ENCODE results near the gene WDR36.

The WDR36 gene

GRCh38 chr5:111119221-111119620 is 27.1 kb downstream of the WDR36 start:
- Mint-ChIP-seq H3K27me3 (no peaks in the 10 kb centered on the region), H3K9me3 (no peaks in the 10 kb centered on the region), H3K36me3 (peaks cover 46% of the 10 kb centered on the region), H3K27ac (no peak overlapping the region), H3K4me1 (no peaks in the 10 kb centered on the region), H3K4me3 (no peak overlapping the region)
- CTCF ChIA-PET: no interaction called here
- no peak for DNase-seq

GRCh38 chr5:111119856-111120255 is 27.7 kb downstream of the WDR36 start:
- H3K9me3 Mint-ChIP-seq: no peaks in the 10 kb centered on the region
- H3K36me3 Mint-ChIP-seq: peaks cover 47% of the 10 kb centered on the region

DNA sequence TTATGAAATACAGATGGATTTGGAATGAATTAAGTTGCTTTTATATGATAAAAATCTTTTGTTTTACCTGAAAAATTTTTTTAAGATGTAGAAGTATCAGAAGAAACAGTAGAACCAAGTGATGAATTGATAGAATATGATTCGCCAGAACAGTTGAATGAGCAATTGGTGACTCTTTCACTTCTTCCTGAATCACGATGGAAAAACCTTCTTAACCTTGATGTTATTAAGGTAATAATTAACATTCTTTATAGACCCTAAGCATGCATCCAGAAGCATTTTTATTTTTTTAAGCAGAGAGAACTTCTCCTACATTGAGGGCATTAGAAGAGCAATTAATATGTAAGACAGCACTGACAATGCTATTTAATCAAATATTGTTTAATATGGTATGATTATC is 28.8 kb downstream of the WDR36 start:
- no peak overlapping the region for H3K27ac Mint-ChIP-seq
- H3K27me3 Mint-ChIP-seq: no peaks in the 10 kb centered on the region
- no peak overlapping the region for H3K4me3 Mint-ChIP-seq
- no peaks in the 10 kb centered on the region for H3K9me3 Mint-ChIP-seq
- DNase-seq: no peak
- peaks cover 47% of the 10 kb centered on the region for H3K36me3 Mint-ChIP-seq
- CTCF ChIA-PET: no interaction called here
- no peaks in the 10 kb centered on the region for H3K4me1 Mint-ChIP-seq

More at GRCh38 chr5:111119856-111120255, 27.7 kb downstream of the WDR36 start:
- Mint-ChIP-seq H3K27me3 (no peaks in the 10 kb centered on the region), H3K4me1 (no peaks in the 10 kb centered on the region), H3K4me3 (no peak overlapping the region), H3K27ac (no peak overlapping the region)
- CTCF ChIA-PET: no interaction called here
- no peak for DNase-seq

GRCh38 chr5:111121926-111122325 is 29.8 kb downstream of the WDR36 start:
- Mint-ChIP-seq H3K36me3 (peaks cover 53% of the 10 kb centered on the region), H3K27ac (no peak overlapping the region), H3K27me3 (no peaks in the 10 kb centered on the region), H3K9me3 (no peaks in the 10 kb centered on the region), H3K4me1 (no peaks in the 10 kb centered on the region), H3K4me3 (no peak overlapping the region)
- CTCF ChIA-PET: no interaction called here
- no peak for DNase-seq

DNA sequence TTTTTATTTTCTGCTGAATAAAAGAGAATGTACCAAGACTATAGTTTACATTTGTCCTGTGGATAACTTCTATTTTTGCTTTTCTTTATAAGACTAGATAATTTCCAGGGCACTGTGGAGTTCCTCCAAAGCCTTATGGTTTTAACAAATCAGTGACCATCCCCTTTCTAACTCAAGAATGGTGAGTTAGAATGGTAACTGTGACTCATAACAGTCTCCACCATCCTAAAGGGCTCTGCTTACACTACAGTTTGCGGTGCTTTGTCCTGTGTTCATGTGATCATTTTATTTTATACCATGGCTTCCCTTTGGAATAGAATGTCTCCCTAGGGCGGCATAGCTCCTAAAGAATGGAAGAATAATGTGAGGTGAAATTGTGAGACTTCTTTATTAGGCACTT is 30.2 kb downstream of the WDR36 start:
- H3K36me3 Mint-ChIP-seq: peaks cover 52% of the 10 kb centered on the region
- H3K4me3 Mint-ChIP-seq: no peak overlapping the region
- no peaks in the 10 kb centered on the region for H3K9me3 Mint-ChIP-seq
- no peak for DNase-seq
- CTCF ChIA-PET: no interaction called here
- no peak overlapping the region for H3K27ac Mint-ChIP-seq
- H3K27me3 Mint-ChIP-seq: no peaks in the 10 kb centered on the region
- H3K4me1 Mint-ChIP-seq: no peaks in the 10 kb centered on the region

DNA sequence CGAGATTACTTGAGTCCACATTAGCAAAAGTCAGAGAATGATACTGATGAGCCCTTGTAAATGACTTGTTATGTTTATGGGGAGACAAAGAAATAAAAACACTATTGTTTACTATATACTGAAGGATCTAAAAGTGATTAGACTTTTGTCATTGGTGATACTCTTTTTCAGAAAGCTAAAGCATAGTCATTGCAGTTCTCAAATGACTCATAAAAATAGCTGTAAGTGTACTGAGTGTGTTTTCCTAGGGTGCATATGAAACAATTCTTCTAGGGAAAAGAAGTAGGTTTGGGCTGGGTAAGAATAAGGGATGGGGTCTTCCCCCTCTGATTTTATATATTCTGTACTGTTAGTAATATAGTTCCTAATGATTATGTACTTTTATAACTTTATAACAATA is 32.6 kb downstream of the WDR36 start:
- no peak overlapping the region for H3K4me3 Mint-ChIP-seq
- no peak for DNase-seq
- H3K9me3 Mint-ChIP-seq: no peaks in the 10 kb centered on the region
- no peak overlapping the region for H3K27ac Mint-ChIP-seq
- peaks cover 55% of the 10 kb centered on the region for H3K36me3 Mint-ChIP-seq
- CTCF ChIA-PET: no interaction called here
- no peaks in the 10 kb centered on the region for H3K27me3 Mint-ChIP-seq
- H3K4me1 Mint-ChIP-seq: no peaks in the 10 kb centered on the region

DNA sequence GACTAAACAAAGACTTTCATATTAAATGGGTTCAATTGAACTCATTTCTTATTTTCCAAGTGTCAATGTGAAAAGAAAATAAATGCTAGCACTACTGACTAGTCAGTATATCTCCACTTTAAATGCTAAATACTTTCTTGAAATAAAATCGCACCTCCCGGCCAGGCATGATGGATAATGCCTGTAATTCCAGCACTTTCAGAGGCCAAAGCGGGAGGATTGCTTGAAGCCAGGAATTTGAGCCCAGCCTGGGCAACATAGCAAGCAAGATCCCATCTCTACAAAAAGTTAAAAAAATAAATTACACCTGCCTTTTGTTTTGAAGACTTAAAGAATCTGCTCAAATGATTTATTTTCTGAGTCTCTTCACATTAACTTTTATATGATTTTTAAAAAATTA is 34.7 kb downstream of the WDR36 start:
- no peaks in the 10 kb centered on the region for H3K27me3 Mint-ChIP-seq
- no peaks in the 10 kb centered on the region for H3K4me1 Mint-ChIP-seq
- no peak overlapping the region for H3K4me3 Mint-ChIP-seq
- H3K36me3 Mint-ChIP-seq: peaks cover 44% of the 10 kb centered on the region
- no peak overlapping the region for H3K27ac Mint-ChIP-seq
- DNase-seq: no peak
- H3K9me3 Mint-ChIP-seq: no peaks in the 10 kb centered on the region
- CTCF ChIA-PET: no interaction called here

DNA sequence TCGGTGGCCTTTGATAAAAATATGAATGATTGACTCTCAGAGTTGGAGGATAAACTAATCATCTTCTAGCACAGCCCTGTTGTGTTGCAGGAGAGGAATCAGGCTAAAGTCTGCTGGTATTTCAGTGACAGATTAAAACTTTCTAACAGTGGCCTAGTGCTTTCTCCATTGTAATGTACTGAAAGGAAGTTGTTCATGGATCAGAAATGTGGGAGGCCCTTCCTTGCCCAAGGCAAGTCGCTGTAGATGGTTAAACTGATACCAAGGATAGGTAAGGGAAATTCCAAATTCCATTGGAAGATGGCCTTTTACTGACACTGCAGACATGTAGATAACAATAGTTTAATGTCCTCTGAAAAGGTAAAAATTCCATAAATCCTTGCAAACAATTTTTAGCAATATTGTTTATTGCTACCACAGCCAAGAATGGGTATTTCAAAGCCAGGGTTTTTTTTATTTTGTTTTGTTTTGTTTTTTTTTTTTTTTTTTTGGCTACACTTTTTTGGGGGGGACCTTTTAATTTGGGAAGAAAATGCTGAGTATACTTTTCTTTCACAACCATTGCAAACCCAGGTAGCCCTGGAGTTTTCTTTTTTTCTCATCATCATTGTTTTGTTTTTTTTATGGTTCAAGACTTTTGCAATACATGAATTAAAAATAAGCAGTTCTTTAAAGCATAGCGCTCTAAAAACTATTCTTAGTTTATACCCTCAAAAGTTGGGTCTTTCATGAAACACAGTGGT is 35.5 kb downstream of the WDR36 start:
- H3K36me3 Mint-ChIP-seq: peaks cover 41% of the 10 kb centered on the region
- CTCF ChIA-PET: no interaction called here
- DNase-seq: no peak
- H3K27ac Mint-ChIP-seq: no peak overlapping the region
- H3K27me3 Mint-ChIP-seq: no peaks in the 10 kb centered on the region
- H3K9me3 Mint-ChIP-seq: no peaks in the 10 kb centered on the region
- H3K4me3 Mint-ChIP-seq: no peak overlapping the region
- H3K4me1 Mint-ChIP-seq: no peaks in the 10 kb centered on the region

DNA sequence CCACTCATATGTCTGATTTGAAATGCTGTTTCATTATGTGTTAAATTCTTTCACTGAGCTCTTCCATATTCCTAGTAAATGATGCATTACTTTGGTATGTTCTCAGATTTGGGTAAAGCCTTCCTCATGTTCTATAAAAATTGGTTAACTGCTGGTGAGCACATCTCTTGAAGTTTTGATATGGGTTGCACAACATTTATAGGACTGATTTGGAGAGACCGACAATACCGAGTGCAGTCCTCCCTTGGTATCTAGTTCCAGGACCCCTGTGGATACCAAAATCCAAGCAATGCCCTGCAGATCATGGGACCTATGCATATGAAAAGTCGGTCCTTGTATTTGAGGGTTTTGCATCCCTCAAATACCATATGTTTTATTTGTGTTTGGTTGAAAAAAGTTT is 37.8 kb downstream of the WDR36 start:
- no peak overlapping the region for H3K4me3 Mint-ChIP-seq
- peaks cover 28% of the 10 kb centered on the region for H3K36me3 Mint-ChIP-seq
- no peak overlapping the region for H3K27ac Mint-ChIP-seq
- no peak for DNase-seq
- peaks cover 2% of the 10 kb centered on the region for H3K27me3 Mint-ChIP-seq
- H3K9me3 Mint-ChIP-seq: no peaks in the 10 kb centered on the region
- H3K4me1 Mint-ChIP-seq: no peaks in the 10 kb centered on the region
- CTCF ChIA-PET: no interaction called here

DNA sequence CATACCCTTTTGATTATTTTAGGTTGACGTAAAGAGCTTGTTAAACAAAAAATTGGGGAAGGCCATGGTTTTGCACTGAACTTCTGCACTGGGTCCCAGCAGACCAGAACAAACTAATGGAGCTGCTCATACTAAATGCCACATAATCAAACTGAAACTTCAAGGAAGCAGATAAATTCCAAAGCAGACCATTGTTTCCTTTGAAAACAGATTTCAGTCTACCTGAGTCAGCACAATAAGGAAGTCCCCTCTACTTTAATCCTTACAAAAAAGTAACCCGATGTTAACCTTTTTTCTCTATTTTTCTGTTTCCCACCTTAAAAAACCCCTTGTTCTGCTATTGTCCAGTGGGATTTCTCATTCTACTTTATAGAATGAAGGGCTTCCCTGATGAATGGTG is 39.2 kb downstream of the WDR36 start:
- no peaks in the 10 kb centered on the region for H3K4me1 Mint-ChIP-seq
- no peaks in the 10 kb centered on the region for H3K9me3 Mint-ChIP-seq
- H3K4me3 Mint-ChIP-seq: no peak overlapping the region
- H3K36me3 Mint-ChIP-seq: peaks cover 23% of the 10 kb centered on the region
- H3K27ac Mint-ChIP-seq: no peak overlapping the region
- CTCF ChIA-PET: no interaction called here
- DNase-seq: no peak
- peaks cover 10% of the 10 kb centered on the region for H3K27me3 Mint-ChIP-seq

DNA sequence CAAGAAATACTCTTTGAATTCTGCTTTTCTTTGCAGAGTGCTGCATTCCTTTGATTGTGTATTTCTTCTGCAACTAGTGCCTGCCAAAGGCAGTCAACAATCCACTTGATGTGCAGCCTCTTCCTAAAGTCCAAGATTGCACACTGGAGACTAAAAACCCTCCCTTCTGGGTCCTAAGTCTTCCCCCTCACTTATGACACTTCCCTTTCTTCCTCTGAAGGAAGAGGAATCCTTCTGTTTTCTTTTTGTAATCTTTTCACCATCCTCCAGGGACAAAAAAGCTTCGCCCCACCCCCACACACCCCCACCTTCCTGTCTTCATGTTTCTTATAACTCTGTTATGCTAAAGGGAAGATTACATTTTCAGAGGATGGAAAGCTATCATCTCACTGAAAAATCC is 39.9 kb downstream of the WDR36 start:
- no peak for DNase-seq
- Mint-ChIP-seq H3K27ac (no peak overlapping the region), H3K4me1 (no peaks in the 10 kb centered on the region), H3K9me3 (no peaks in the 10 kb centered on the region), H3K36me3 (peaks cover 21% of the 10 kb centered on the region), H3K27me3 (peaks cover 10% of the 10 kb centered on the region), H3K4me3 (no peak overlapping the region)
- CTCF ChIA-PET: no interaction called here

DNA sequence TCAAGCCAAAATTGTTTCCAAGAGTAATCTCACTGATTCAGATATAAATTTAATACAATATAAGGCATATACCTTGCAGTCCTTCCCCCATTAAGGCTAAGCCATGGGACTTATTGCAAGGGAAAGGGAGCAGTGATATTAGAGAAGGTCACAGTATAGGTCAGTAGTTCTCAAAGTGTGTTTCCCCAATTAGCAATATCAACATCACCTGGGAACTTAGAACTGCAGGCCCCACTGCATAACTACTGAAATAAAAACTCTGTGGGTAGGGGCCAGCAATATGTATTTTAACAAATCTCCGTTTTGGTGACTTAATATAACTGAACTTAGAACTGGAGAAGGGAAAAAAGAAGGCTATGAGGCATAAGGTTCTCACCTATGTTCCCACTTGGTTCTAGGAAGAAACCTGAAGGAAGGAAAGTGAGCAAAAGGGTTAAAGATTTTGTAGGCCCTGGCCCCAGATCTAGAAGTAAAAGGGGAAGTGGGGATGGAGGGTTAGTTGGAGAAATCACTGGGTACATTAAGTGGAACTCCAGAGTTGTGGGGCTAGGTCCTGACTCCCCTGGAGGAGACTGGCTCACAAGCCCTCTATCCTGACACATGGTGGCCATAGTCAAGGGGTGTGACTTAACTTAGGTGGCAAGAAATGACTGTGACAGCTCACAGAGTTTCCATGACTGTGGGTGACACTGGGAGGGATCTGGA is 40.7 kb downstream of the WDR36 start:
- H3K4me3 Mint-ChIP-seq: no peak overlapping the region
- no peak overlapping the region for H3K27ac Mint-ChIP-seq
- peaks cover 10% of the 10 kb centered on the region for H3K27me3 Mint-ChIP-seq
- DNase-seq: no peak
- H3K36me3 Mint-ChIP-seq: peaks cover 14% of the 10 kb centered on the region
- no peaks in the 10 kb centered on the region for H3K9me3 Mint-ChIP-seq
- CTCF ChIA-PET: no interaction called here
- no peaks in the 10 kb centered on the region for H3K4me1 Mint-ChIP-seq

GRCh38 chr5:111133436-111133751 is 41.2 kb downstream of the WDR36 start:
- H3K27me3 Mint-ChIP-seq: peaks cover 10% of the 10 kb centered on the region
- no peaks in the 10 kb centered on the region for H3K9me3 Mint-ChIP-seq
- no peak overlapping the region for H3K27ac Mint-ChIP-seq
- DNase-seq: no peak
- no peaks in the 10 kb centered on the region for H3K4me1 Mint-ChIP-seq
- CTCF ChIA-PET: no interaction called here
- H3K4me3 Mint-ChIP-seq: no peak overlapping the region
- H3K36me3 Mint-ChIP-seq: peaks cover 12% of the 10 kb centered on the region

DNA sequence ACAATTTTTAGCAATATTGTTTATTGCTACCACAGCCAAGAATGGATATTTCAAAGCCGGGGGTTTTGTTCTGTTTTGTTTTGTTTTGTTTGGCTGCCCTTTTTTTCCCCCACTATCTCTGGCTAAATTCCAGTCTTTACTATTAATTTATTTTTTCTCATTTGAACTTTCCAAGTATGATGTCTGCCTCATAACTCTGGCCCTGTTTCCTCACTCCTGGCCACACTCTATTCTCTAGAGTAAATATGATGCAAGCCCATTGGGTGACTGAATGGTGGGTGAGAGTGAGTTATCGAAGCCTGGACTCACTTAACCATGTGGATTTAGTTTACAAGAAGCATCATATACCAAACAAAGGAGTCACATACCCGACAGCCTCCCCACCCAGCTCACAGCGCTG is 41.9 kb downstream of the WDR36 start:
- no peak for DNase-seq
- peaks cover 8% of the 10 kb centered on the region for H3K36me3 Mint-ChIP-seq
- H3K27ac Mint-ChIP-seq: no peak overlapping the region
- no peaks in the 10 kb centered on the region for H3K4me1 Mint-ChIP-seq
- H3K9me3 Mint-ChIP-seq: no peaks in the 10 kb centered on the region
- no peak overlapping the region for H3K4me3 Mint-ChIP-seq
- CTCF ChIA-PET: no interaction called here
- peaks cover 10% of the 10 kb centered on the region for H3K27me3 Mint-ChIP-seq

GRCh38 chr5:111134864-111135263 is 42.7 kb downstream of the WDR36 start:
- DNase-seq: no peak
- Mint-ChIP-seq H3K36me3 (peaks cover 3% of the 10 kb centered on the region), H3K27ac (no peak overlapping the region), H3K27me3 (peaks cover 10% of the 10 kb centered on the region), H3K9me3 (no peaks in the 10 kb centered on the region), H3K4me1 (no peaks in the 10 kb centered on the region), H3K4me3 (no peak overlapping the region)
- CTCF ChIA-PET: no interaction called here

Measured in activated naive CD4-positive, alpha-beta T cell treated with anti-CD3 and anti-CD28 coated beads, Interleukin-2, amount 10 ng/mL, durations not matched to agents 7 days and 5 days (primary cell).